ENCODE measurements around the gene GPC3. TPM values are rescaled to one million over a fixed set of nuclear protein-coding genes. Genes with fewer than 3 reads are reported as not detected.

GPC3 gene
- total RNA-seq, 1 donor from 2014 or later = 1,039 TPM

DNA sequence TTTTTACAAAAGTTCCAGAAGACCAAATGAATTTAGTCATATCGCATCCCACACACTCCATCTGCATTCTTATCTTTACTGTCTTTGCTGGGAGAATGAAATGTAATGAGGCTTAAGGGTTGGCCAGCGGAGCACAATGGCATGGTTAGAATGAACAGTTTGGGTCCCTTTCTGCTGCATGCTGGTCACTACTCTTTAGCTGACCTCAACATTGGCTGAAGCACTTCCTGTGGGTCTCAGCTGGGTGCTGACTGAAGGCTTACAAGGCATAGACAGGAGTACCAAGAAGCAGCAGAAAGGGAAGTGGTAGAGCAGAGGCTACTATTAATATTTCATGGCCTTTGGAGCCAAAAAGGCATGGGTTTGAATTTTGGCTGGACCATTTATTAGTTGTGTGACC lies 410.7 kb downstream of the GPC3 start:
- Histone ChIP-seq H3K36me3 (peaks cover 12% of the 10 kb centered on the region), H3K79me2 (ENCODE audit: low read depth) (no peaks in the 10 kb centered on the region), H3K27me3 (no peaks in the 10 kb centered on the region), H3F3A (ENCODE audit: low read depth) (no peaks in the 10 kb centered on the region), H3K4me2 (no peak overlapping the region), H3K27ac (no peak overlapping the region), H3K9me3 (ENCODE audit: low read depth) (peaks cover 10% of the 10 kb centered on the region), H2AFZ (replicated peaks) (no peak overlapping the region), H3K9ac (no peak overlapping the region), H3K4me1 (no peaks in the 10 kb centered on the region), H3K4me3 (no peak overlapping the region), H4K20me1 (ENCODE audit: low read depth) (no peaks in the 10 kb centered on the region)
- Mint-ChIP-seq H3K27me3 (ENCODE audit: insufficient read depth, low read depth) (no peaks in the 10 kb centered on the region), H3K36me3 (peaks cover 3% of the 10 kb centered on the region), H3K27ac (no peak overlapping the region), H3K9me3 (peaks cover 15% of the 10 kb centered on the region), H3K4me3 (no peak overlapping the region), H3K4me1 (peaks cover 2% of the 10 kb centered on the region)
- no peak for DNase-seq (ENCODE audit: low spot score)
- no peak for TF ChIP-seq EZH2phosphoT487 (IDR thresholded peaks at IDR 0.05)
- TF ChIP-seq, protein P1, sequence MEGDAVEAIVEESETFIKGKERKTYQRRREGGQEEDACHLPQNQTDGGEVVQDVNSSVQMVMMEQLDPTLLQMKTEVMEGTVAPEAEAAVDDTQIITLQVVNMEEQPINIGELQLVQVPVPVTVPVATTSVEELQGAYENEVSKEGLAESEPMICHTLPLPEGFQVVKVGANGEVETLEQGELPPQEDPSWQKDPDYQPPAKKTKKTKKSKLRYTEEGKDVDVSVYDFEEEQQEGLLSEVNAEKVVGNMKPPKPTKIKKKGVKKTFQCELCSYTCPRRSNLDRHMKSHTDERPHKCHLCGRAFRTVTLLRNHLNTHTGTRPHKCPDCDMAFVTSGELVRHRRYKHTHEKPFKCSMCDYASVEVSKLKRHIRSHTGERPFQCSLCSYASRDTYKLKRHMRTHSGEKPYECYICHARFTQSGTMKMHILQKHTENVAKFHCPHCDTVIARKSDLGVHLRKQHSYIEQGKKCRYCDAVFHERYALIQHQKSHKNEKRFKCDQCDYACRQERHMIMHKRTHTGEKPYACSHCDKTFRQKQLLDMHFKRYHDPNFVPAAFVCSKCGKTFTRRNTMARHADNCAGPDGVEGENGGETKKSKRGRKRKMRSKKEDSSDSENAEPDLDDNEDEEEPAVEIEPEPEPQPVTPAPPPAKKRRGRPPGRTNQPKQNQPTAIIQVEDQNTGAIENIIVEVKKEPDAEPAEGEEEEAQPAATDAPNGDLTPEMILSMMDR (IDR thresholded peaks at IDR 0.05) = no peak
- no peak for TF ChIP-seq EZH2 (IDR thresholded peaks at IDR 0.05)

DNA sequence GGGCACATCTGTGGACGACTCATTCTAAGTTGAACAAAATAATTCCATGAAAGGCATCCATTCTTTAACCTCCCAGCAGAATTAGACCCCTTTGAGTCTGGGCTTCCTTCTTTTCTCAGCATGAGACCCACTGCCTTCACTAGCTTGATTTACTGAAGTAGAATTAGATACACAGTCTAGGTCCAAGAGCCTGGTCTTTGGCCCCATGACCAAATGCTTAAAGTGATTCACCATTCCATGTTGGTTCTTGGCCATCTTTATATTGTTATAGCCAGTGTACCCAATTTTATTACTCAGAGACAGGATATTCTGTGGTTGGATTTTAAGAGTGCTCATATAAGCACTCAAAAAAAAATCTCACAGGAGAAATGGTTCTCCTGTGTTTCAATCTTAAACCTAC lies 414.8 kb downstream of the GPC3 start:
- DNase-seq (ENCODE audit: low spot score) = no peak
- no peak overlapping the region for H3K4me3 ChIP-seq
- H4K20me1 ChIP-seq (ENCODE audit: low read depth) = no peaks in the 10 kb centered on the region
- H3K27me3 ChIP-seq = no peaks in the 10 kb centered on the region
- no peak overlapping the region for H3K4me2 ChIP-seq
- H3K4me1 Mint-ChIP-seq = no peaks in the 10 kb centered on the region
- H3K27ac ChIP-seq = no peak overlapping the region
- no peaks in the 10 kb centered on the region for H3K4me1 ChIP-seq
- TF ChIP-seq, protein P1 (IDR thresholded peaks at IDR 0.05) = no peak
- TF ChIP-seq EZH2 (IDR thresholded peaks at IDR 0.05) (no peak), EZH2phosphoT487 (IDR thresholded peaks at IDR 0.05) (no peak)
- H3K79me2 ChIP-seq (ENCODE audit: low read depth) = no peaks in the 10 kb centered on the region
- peaks cover 2% of the 10 kb centered on the region for H3K36me3 Mint-ChIP-seq
- peaks cover 12% of the 10 kb centered on the region for H3K36me3 ChIP-seq
- H2AFZ ChIP-seq (replicated peaks) = no peak overlapping the region
- H3K9ac ChIP-seq = no peak overlapping the region
- peaks cover 10% of the 10 kb centered on the region for H3K9me3 ChIP-seq (ENCODE audit: low read depth)
- peaks cover 15% of the 10 kb centered on the region for H3K9me3 Mint-ChIP-seq
- H3F3A ChIP-seq (ENCODE audit: low read depth) = no peaks in the 10 kb centered on the region
- no peak overlapping the region for H3K4me3 Mint-ChIP-seq
- no peaks in the 10 kb centered on the region for H3K27me3 Mint-ChIP-seq (ENCODE audit: insufficient read depth, low read depth)
- no peak overlapping the region for H3K27ac Mint-ChIP-seq

DNA sequence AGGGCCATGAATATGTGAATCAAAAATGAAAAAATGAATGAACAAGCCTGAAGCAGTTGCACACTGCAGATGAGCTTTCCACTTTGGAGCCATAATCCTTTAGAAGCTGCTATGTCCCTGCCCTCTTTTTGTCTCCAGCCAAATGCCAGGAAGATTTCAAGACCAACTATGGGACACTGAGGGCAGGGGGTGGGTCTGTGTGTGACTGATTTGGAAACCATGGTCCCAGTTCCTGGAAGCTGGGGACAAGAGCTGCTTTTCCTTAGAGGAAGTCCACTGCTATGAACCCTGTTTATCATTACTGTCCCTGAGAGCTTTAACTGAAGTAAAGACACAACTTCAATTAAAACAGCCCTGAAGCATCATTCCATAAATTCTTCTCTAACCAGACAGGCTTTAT lies 416.2 kb downstream of the GPC3 start:
- H3F3A ChIP-seq (ENCODE audit: low read depth) = no peaks in the 10 kb centered on the region
- H4K20me1 ChIP-seq (ENCODE audit: low read depth) = no peaks in the 10 kb centered on the region
- H3K79me2 ChIP-seq (ENCODE audit: low read depth) = no peaks in the 10 kb centered on the region
- peaks cover 10% of the 10 kb centered on the region for H3K9me3 ChIP-seq (ENCODE audit: low read depth)
- Mint-ChIP-seq H3K4me1 (no peaks in the 10 kb centered on the region), H3K9me3 (peaks cover 15% of the 10 kb centered on the region), H3K36me3 (peaks cover 2% of the 10 kb centered on the region), H3K27ac (no peak overlapping the region), H3K4me3 (no peak overlapping the region), H3K27me3 (ENCODE audit: insufficient read depth, low read depth) (no peaks in the 10 kb centered on the region)
- no peaks in the 10 kb centered on the region for H3K4me1 ChIP-seq
- no peak overlapping the region for H3K9ac ChIP-seq
- H3K4me2 ChIP-seq = no peak overlapping the region
- TF ChIP-seq EZH2 (IDR thresholded peaks at IDR 0.05) (no peak), EZH2phosphoT487 (IDR thresholded peaks at IDR 0.05) (no peak)
- TF ChIP-seq, protein P1 (IDR thresholded peaks at IDR 0.05) = no peak
- no peak for DNase-seq (ENCODE audit: low spot score)
- H2AFZ ChIP-seq (replicated peaks) = no peak overlapping the region
- no peaks in the 10 kb centered on the region for H3K27me3 ChIP-seq
- no peak overlapping the region for H3K4me3 ChIP-seq
- no peak overlapping the region for H3K27ac ChIP-seq
- H3K36me3 ChIP-seq = peaks cover 12% of the 10 kb centered on the region
